ENCODE measurements around the gene AP1S1. TPM values are rescaled to one million over a fixed set of nuclear protein-coding genes. Genes with fewer than 3 reads are reported as not detected.

AP1S1 gene
- total and polyA plus RNA-seq, 2 of the 13 experiments (the other 11 are each of a cell fraction or from before 2014, with no cell fraction given), result 57.5 to 68.1 TPM

- TF ChIP-seq, protein P1, sequence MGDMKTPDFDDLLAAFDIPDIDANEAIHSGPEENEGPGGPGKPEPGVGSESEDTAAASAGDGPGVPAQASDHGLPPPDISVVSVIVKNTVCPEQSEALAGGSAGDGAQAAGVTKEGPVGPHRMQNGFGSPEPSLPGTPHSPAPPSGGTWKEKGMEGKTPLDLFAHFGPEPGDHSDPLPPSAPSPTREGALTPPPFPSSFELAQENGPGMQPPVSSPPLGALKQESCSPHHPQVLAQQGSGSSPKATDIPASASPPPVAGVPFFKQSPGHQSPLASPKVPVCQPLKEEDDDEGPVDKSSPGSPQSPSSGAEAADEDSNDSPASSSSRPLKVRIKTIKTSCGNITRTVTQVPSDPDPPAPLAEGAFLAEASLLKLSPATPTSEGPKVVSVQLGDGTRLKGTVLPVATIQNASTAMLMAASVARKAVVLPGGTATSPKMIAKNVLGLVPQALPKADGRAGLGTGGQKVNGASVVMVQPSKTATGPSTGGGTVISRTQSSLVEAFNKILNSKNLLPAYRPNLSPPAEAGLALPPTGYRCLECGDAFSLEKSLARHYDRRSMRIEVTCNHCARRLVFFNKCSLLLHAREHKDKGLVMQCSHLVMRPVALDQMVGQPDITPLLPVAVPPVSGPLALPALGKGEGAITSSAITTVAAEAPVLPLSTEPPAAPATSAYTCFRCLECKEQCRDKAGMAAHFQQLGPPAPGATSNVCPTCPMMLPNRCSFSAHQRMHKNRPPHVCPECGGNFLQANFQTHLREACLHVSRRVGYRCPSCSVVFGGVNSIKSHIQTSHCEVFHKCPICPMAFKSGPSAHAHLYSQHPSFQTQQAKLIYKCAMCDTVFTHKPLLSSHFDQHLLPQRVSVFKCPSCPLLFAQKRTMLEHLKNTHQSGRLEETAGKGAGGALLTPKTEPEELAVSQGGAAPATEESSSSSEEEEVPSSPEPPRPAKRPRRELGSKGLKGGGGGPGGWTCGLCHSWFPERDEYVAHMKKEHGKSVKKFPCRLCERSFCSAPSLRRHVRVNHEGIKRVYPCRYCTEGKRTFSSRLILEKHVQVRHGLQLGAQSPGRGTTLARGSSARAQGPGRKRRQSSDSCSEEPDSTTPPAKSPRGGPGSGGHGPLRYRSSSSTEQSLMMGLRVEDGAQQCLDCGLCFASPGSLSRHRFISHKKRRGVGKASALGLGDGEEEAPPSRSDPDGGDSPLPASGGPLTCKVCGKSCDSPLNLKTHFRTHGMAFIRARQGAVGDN (CRISPR knock-in tag; IDR thresholded peaks at IDR 0.05), result no peak
- no peak for TF ChIP-seq ZMAT3 (CRISPR knock-in tag; conservative IDR thresholded peaks at IDR 0.05)
- no peak for TF ChIP-seq ATRX (CRISPR knock-in tag; IDR thresholded peaks at IDR 0.05; ENCODE audit: borderline replicate concordance)
- TF ChIP-seq ZNF556 (CRISPR knock-in tag; IDR thresholded peaks at IDR 0.05; ENCODE audit: borderline replicate concordance), result no peak
- TF ChIP-seq THYN1 (CRISPR knock-in tag; IDR thresholded peaks at IDR 0.05; ENCODE audit: borderline replicate concordance, low read depth), result no peak
- TF ChIP-seq, protein P2, sequence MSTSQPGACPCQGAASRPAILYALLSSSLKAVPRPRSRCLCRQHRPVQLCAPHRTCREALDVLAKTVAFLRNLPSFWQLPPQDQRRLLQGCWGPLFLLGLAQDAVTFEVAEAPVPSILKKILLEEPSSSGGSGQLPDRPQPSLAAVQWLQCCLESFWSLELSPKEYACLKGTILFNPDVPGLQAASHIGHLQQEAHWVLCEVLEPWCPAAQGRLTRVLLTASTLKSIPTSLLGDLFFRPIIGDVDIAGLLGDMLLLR (CRISPR knock-in tag; IDR thresholded peaks at IDR 0.05), result no peak
- no peak for TF ChIP-seq CSRNP1 (CRISPR knock-in tag; IDR thresholded peaks at IDR 0.05)
- peak; percentile 8 for TF ChIP-seq HNRNPK (IDR thresholded peaks at IDR 0.05; ENCODE audit: low read depth, low read length, poor library complexity, severe bottlenecking)
- TF ChIP-seq YEATS2 (CRISPR knock-in tag; IDR thresholded peaks at IDR 0.05; ENCODE audit: borderline replicate concordance), result no peak
- no peak for TF ChIP-seq ZNF772 (CRISPR knock-in tag; IDR thresholded peaks at IDR 0.05)
- TF ChIP-seq PAX8 (CRISPR knock-in tag; IDR thresholded peaks at IDR 0.05; ENCODE audit: borderline replicate concordance), result no peak
- TF ChIP-seq ZNF430 (CRISPR knock-in tag; IDR thresholded peaks at IDR 0.05), result no peak
- TF ChIP-seq ZNF253 (CRISPR knock-in tag; IDR thresholded peaks at IDR 0.05; ENCODE audit: borderline replicate concordance), result 0 out of 2 replicates have a peak, but pooled peaks have one; percentile 41
- TF ChIP-seq ZNF296 (CRISPR knock-in tag; conservative IDR thresholded peaks at IDR 0.05), result no peak
- no peak for TF ChIP-seq SRSF9 (IDR thresholded peaks at IDR 0.05; ENCODE audit: borderline replicate concordance, insufficient read depth, low read depth, low read length, poor library complexity, severe bottlenecking)
- TF ChIP-seq, protein P3, sequence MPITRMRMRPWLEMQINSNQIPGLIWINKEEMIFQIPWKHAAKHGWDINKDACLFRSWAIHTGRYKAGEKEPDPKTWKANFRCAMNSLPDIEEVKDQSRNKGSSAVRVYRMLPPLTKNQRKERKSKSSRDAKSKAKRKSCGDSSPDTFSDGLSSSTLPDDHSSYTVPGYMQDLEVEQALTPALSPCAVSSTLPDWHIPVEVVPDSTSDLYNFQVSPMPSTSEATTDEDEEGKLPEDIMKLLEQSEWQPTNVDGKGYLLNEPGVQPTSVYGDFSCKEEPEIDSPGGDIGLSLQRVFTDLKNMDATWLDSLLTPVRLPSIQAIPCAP (CRISPR knock-in tag; IDR thresholded peaks at IDR 0.05; ENCODE audit: low read depth), result no peak
- TF ChIP-seq ZNF782 (CRISPR knock-in tag; IDR thresholded peaks at IDR 0.05; ENCODE audit: borderline replicate concordance), result no peak
- no peak for TF ChIP-seq ZNF350 (CRISPR knock-in tag; IDR thresholded peaks at IDR 0.05; ENCODE audit: borderline replicate concordance, low read depth)
- TF ChIP-seq HNRNPH1 (optimal IDR thresholded peaks at IDR 0.05; ENCODE audit: low read depth, low read length), result no peak
- peak; percentile 41 for TF ChIP-seq HNRNPLL (IDR thresholded peaks at IDR 0.05; ENCODE audit: low read depth, low read length, poor library complexity, severe bottlenecking)
- no peak for TF ChIP-seq NFYB (CRISPR knock-in tag; IDR thresholded peaks at IDR 0.05)
- TF ChIP-seq RAD21 (CRISPR knock-in tag; IDR thresholded peaks at IDR 0.05), result no peak
Observed at GRCh38 chr7:101163279-101164070, 9.2 kb downstream of the AP1S1 start (continued).

All from HepG2 (cell line).